ENCODE measurements around the gene DDX4.
"Not testable (repeated sequence)": the region's sequence is repeated elsewhere in the genome, so short reads cannot be mapped to it uniquely, and the experiment has no call there.

Gene DDX4

DNA sequence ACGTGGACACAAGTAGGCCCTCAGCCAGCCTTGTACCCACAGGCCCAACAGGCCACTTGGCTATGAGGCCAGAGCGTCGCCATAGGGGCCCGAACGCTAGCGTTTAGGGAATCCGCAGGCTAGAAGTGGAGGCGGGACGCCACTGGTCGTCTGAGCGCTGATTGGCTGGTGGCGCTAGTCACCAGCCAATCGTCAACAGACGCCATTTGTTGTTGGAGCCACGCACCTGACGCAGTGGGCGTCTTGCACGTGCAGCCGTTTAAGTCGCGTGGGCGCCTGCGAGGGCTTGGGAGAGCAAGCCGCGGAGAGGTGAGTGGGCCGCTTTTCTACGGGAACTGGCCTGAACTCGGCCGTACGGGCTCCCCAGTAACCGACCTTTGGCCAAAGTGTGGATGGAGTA, at the start of gene DDX4:
Gene DDX4, plus strand, starts transcription at position 269 of the 400 bp plus-strand sequence. CDS start 903 bp downstream, outside the sequence.
- no peak for DNase-seq (ENCODE audit: low read depth)

DNA sequence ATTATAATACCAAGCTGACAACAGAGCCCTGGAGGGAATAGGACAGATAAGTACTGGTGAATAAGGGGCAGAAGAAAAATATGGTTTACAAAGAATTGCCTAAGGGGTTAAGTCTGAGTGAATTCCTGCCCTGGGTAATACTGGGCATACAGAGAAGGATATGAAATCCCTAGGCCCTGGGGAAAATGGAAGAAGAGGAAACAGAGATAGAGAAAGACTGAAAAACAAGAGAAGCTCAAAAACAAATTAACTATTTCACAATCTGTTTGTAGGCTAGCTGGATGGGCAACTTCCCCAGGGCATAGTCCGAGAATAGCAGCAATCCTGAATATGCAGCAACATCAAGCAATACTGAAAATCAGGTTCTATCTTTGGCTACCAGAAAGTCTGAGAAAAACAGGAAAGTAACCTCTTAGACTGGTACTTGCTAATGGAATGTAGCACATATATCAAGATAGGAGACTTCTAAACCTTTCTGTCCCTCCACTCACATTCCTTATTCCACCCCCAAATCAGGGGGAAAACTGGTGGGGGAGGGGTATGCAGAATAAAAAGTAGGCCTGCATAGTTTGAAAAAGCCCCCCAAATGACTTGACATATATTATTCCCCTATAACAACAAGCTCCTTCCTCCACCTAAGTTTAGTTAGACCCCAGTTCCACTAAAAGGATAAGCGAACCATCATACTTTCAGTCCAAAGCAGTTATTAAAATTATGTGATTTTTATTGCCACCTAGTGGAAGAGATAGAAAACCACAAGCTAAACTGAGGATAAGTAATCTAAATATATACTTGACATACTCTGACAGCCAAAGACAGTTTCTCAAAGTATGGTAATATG, 46.4 kb upstream of the DDX4 start:
- no peak for DNase-seq (ENCODE audit: low read depth)

DNA sequence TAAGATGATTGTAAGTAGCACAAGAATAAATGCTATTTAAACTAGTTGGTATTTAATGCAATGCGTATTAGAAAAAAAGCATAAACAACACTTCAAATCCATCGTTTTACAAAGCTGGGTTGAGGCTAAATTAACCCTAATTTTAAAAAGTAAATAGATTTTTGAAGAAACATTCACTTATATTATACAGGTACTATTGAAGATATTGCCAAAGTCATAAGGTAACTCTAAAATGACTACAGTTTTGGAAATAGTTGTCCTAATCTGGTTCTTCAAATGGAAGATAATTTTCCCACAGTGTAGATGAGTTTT, 45.8 kb upstream of the DDX4 start:
- DNase-seq (ENCODE audit: low read depth): no peak

DNA sequence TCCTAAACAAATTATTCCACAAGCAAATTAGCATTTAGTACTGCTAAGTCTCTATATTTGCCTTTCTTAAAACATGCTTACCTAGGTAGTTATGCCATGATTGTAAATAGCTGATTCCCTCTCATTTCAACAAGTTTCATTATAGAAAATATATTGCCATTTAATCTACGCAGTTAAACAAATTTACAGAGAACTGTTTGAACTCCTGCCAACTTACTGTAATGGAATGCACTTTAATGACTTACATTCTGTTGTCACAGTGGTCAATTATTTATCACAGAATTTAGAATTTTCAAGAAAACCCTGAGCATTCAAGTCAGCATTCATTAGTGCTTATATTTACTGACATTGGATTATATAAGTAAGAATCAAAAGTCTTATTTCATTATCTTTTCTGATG, 45.4 kb upstream of the DDX4 start:
- no peak for DNase-seq (ENCODE audit: low read depth)

DNA sequence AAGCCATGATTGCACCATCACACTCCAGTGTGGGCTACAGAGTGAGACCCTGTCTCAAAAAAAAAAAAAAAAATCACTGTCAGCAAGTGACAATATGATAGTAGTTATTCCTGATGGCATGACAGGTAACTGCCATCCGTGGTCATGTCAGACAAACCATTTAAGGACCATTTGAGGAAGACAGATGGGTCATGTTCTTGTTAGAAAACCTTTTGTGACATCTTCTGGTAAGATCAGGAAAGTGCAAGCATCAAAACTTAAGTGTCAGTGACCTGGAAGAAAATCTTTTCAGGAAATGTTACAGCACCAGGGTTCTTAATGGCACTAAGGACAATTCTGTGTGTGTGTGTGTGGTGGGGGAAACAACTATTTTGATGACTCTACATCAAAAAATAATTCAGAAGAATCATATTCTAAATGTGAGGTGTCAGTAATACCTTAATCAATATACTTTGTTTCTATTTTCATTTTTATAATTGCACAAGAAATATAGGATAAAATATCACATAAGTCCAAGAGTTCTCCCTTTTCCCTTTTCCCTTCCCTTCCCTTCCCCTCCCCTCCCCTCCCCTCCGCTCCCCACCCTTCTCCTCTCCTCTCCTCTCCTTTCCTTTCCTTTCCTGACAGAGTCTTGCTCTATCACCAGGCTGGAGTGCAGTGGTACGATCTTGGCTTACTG, 43.6 kb upstream of the DDX4 start:
- DNase-seq (ENCODE audit: low read depth): no peak

DNA sequence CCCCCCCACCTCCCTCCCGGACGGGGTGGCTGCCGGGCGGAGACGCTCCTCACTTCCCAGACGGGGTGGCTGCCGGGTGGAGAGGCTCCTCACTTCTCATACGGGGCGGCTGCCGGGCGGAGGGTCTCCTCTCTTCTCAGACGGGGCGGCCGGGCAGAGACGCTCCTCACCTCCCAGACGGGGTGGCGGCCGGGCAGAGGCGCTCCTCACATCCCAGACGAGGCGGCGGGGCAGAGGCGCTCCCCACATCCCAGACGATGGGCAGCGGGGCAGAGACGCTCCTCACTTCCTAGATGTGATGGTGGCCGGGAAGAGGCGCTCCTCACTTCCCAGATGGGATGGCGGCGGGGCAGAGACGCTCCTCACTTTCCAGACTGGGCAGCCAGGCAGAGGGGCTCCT, 41.2 kb upstream of the DDX4 start:
- not testable (repeated sequence) for DNase-seq (ENCODE audit: low read depth)

DNA sequence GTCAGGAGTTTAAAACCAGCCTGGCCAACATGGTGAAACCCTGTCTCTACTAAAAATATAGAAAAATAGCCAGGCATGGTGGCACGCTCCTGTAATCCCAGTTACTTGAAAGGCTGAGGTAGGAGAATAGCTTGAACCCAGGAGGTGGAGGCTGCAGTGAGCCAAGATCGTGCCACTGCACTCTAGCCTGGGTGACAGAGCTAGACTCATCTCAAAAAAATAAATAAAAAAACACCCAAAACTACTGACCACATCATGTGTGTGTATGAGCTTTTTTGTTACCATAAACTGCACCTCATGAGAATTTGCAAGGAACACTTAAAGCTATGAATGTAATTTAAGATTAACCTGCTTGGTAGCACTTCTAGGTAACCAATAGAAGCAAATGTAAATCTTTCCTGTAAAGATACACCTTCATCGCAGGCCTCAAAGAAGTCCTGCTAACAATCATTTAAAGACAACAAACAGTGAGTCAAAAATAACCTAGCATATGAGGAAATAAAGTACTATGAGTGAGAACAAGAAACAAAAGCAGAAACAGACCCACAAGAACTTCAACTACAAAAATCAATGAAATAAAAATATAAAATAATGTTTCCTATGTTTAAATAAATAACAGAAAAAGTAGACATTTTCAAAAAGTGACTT, 38.7 kb upstream of the DDX4 start:
- DNase-seq (ENCODE audit: low read depth): no peak

DNA sequence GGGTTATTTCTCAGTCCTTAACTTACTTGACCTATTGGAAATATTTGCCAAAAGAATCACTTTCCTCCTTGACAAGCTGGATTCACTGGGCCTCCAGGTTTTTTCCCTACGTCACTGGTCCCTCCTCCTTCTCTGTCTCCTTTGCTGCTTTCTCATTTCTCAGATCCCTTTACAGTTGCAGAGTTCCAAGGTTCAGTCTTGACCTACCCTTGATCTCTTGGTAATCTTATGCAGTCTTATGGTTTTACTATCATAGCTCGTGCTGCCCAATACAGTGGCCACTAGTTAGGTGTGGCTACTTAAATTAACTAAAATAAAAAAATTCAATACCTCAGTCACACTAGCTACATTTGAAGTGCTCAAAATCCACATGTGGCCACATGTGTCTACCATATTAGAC, 37.1 kb upstream of the DDX4 start:
- DNase-seq (ENCODE audit: low read depth): no peak

DNA sequence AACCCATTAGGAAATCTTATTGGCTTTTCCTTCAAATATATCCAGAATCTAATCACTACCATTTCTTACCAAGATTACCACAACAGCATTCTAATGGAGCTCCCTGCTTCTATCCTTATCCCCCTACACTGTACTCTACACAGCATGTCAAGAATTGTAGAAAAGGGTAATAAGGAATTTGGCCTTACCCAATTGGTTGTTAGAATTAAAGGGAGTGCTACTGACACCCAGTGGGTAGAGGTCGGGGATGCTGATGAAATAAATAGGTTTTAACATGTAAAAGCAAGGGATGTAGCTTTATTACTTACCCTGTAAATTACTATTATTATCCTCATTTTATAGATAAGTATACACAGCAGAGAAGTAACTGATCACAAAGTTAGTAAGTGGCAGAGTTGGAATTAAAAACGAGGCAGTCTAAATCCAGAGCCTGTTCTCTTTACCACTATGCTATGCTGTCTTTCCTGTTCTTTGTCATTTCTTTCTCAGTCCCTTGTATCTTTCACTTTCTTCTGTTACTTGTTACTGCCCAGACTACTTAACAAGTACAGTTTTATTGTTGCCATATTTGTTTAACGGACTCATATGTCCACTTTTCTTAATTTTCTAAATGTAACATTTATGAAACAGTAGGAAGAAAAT, 36.3 kb upstream of the DDX4 start:
- no peak for DNase-seq (ENCODE audit: low read depth)

DNA sequence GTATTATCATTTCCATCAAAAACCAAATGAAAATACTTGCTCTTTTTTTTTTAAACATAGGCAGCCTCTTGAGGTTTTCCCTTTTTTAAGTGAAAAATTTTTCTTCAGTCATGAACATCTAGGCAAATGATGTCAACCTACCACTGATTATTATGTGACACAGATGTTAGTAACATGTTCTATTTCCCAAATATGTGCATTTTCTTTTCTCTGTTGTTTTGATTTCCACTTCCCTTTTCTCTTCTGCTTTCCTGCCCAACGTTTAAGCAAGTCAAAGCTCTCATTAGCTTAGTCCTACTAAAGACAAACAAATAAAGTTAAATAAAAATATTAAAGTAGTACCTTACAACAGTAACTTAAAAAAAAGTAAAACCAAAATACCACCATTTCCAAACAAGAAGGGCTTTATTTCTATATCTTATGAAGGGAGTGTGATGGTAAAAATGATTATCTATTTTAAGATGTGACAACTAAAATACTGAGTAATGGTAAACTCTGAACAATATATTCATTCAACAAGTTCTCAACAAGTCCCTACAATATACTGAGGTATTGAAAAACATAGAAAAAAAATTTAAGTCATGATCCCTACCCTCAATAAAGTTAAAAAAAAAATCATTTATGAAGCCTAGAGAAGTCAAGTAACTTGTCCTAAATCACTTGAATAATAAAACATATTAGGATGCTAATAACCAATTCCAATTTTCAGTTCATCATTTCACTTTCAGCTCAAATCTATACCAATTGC, 35.1 kb upstream of the DDX4 start:
- DNase-seq (ENCODE audit: low read depth): no peak

DNA sequence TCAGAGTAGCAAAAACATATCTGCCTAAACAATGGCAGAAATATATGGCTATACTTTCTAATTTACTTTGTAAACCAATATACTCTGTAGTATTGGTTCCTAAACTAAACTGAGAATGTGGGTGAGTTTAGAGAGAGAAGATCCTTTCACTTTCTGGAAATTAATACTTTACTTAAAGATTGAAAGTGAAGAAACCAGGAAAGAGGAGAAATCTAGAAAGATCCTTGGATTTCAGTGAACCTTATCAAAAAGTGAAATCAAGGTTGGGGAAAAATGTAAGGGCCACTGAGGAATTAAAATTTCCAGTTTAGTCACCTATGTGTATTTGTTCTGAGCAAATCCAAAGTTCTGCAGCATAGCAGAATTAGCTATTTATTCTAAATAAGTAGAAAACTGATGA, 31.6 kb upstream of the DDX4 start:
- no peak for DNase-seq (ENCODE audit: low read depth)

DNA sequence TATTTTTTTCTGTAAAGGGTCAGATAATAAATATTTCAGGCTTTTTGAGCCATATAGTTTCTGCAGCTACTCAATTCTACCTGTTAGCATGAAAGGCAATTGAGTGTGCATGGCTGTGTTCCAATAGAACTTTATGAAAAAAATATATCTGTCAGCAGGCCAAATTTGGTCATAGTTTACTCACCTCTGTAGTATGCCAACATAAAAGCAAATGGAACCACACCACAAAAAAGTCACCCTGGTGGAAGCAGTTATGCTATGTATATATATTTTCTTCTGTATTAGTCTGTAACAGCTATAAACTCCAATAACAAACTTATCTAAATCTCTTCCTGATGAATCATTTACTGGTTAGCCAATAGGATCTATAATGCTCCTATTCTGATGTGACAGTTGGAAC, 29.1 kb upstream of the DDX4 start:
- no peak for DNase-seq (ENCODE audit: low read depth)

DNA sequence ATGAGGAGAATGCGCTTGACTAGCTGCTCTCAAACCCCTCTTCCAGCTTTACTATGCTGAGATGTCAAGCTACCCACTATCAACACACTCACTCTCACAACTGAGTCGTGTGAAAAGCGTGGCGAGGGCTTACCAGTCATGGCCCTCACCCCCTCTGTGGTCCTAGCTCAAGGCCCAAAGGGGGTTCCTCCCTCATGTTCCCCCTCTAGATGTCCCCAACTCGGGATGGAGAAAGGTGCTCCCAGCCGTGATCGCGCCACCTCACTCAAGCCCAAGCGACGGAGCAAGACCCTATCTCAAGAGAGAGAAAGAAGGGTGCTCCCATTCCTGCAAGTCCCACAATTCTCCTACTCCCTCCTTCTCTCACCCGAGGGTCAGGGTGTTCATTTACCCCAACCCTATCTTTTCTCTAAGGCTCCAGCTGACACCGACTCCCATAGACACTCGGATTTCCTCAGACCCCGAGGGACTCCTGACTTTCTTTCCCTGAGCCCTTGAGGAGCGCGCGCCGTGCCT, 26.3 kb upstream of the DDX4 start:
- no peak for DNase-seq (ENCODE audit: low read depth)

DNA sequence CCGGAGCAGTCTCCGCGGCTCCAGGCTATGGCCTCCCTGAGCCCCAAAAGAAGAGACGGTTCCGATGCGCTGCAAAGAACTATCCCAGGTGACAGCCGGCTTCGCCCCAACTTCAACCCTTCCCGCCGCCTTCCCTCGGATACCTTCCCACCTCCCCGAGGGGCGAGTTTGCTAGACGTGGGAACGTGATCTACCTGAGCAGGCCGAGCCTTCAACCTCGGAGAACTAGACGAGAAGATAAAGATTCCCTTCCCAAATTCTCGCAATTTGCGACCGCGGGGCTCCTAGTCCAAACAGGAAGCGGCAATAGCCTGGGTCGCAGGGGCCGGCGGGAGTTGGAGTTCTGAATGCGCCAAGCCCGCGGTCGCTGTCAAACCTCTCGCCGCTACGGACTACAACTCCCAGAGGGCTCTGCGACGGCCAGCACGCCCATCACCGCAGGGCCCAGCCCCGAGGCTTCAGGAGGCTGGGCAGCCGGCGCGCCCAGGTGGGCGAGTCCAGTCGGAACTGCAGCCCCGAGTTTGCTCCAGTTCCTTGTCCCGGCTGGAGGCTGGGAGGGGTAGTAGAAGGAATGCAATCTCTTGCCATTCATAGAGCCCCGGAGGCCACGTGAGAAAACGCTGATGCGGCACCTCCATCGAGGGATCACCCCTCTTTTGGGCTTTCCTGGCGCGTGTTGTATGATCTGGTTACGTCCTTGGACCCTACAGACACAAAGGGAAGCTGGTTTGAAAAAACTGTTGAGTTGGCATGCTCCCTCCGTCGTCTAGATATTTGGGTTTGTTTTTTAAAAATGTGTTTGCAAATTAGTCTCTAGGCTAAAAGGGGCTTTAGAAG, 25.6 kb upstream of the DDX4 start, which contains the start of gene SLC38A9:
Gene SLC38A9, minus strand, starts transcription at position 302 of the 837 bp plus-strand sequence. CDS start 14,366 bp downstream, outside the sequence.
- peak; percentile 91 for DNase-seq (ENCODE audit: low read depth)

DNA sequence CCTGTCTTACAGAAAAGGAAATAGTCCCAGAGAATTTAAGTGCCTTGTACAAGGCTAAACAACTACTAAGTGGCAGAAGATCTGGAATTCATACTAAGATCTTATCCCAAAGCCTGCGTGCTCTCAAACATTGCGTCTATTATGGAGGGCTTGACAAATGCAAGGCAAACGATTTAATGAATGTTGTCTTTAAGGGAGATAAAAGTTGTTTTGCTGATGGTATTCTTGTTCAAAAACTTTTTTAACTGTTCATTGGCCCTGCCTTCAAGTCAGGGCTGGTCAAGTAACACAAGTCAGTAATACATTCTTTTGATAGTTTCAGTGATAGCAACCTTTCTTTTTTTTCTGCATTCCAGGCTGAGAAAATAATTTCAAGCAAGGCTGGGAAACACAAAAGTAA, 24.0 kb upstream of the DDX4 start:
- no peak for DNase-seq (ENCODE audit: low read depth)

DNA sequence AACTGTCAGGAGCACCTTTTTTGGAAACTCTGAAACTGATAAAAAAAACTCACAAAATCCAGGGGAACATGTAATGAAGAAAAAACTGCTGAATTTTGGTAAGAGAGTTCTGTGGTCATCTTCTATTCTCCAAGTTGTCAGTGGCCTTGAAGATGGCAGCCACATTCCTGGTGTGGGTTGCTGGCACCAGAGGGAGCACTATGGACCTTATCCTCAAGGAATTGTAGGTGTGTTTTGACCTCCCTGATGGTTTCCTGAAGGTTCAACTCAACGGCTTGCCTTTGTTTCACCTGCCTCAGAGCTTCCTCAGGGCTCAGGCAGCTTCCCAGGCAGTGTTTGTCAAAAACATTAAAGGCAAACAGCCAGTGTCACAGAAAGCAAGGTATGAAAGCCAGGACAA, 23.5 kb upstream of the DDX4 start:
- DNase-seq (ENCODE audit: low read depth): no peak

DNA sequence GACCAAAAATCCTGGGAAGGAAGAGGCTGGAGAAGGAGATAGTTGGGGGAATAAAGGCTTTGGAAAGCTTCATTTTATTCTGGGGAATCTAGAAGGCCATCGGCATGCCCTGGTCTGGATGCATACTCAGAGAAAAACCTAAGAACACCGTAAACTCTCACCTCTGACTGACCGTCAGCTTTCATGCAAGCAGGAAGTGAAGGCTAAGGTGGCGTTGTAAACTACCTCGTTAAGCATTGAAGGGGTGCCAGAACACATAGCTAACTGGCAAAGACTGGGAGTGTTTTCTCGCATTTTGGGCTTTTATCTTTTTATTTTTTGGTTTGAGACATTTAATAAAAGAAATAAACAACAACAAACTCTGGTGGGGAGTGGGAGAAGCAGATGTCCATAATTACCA, 23.1 kb upstream of the DDX4 start:
- no peak for DNase-seq (ENCODE audit: low read depth)

DNA sequence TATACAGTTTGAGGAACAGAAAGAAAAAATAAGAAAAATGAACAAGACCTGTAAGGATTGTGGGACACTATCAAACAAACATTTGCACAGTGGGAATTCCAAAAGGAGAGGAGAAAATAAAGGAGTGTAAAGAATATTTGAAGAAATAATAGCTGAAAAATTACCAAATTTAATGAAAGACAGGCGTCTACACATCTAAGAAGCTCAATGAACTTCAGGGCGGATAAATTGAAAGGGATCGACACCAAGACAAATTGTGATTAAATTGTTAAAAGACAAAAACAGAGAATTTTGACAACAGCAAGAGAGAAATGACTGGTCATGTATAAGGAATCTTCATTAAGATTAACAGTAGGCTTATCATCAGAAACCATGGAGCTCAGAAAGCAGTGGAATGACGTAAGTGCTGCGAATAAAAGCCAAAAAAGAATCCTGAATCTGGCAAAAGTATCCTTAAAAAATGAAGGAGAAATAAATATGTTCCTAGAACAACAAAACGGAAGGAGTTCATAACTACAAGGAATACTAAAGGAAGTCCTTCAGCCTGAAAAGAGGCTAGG, 22.3 kb upstream of the DDX4 start:
- DNase-seq (ENCODE audit: low read depth): no peak

DNA sequence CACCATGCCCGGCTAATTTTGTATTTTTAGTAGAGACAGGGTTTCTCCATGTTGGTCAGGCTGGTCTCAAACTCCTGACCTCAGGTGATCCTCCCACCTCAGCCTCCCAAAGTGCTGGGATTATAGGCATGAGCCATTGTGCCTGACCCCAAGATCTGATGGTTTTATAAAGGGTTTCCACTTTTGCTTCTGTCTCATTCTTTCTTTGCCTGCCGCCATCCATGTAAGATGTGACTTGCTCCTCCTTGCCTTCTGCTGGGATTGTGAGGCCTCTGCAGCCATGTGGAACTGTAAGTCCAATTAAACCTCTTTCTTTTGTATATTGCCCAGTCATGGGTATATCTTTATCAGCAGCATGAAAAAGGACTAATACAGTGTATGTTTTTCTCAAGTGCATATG, 18.8 kb upstream of the DDX4 start:
- not testable (repeated sequence) for DNase-seq (ENCODE audit: low read depth)

DNA sequence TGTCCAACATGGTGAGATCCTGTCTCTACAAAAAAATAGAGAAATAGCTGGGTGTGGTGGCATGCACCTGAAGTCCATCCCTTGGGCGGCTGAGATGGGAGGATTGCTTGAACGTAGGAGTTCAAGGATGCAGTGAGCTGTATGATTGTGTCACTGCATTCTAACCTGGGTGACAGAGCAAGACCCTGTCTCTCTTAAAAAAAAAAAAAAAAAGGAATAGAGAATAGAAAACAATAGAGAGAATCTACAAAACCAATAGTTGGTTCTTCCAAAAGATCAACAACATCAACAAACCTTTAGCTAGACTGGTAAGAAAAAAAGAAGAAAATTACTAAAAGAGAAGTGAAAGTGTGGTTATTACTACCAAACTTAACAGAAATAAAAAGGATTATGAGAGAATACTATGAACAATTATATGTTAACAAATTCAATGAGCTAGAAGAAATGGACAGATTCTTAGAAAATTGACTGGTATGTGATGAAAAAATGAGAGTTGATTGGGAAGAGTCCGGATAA, 17.6 kb upstream of the DDX4 start:
- no peak for DNase-seq (ENCODE audit: low read depth)

Measured in activated T-cell treated with anti-CD3 and anti-CD28 coated beads for 24 hours (primary cell).